Heart left ventricle (tissue), 16 donors: ENCODE measurements around the gene ASXL1. TPM values are rescaled to one million over a fixed set of nuclear protein-coding genes. Genes with fewer than 3 reads are reported as not detected.
A peak's percentile ranks its signal among the peaks of the same experiment; 100 is the strongest.

Experiments
- ATAC-seq, 4 donors: fragments of 200-7000 bp; cut with Tn5 transposase; one replicate each; pipeline ENCODE4 v1.9.1; 2020 to 2022; ENCODE audit warnings: moderate library complexity in 4 of 4, mild to moderate bottlenecking in 3 of 4, moderate number of reproducible peaks in 1 of 4
- DNase-seq, 5 donors: peaks; one replicate each; pipeline ENCODE4 v3.0.0-alpha.2; 2020
- H3K27ac ChIP-seq, 12 donors: fragments of 200-600 bp; sonication (generic) in 4 of 12; one replicate each; pipeline versions ENCODE4 v1.5.0 to v1.8.0; 2016 to 2022; ENCODE audit warnings: mild to moderate bottlenecking in 2 of 12
- H3K27me3 ChIP-seq, 9 donors: fragments of 200-600 bp; sonication (generic) in 2 of 9; one replicate each; pipeline versions ENCODE4 v1.5.1 to v1.8.0; 2016 to 2022; ENCODE audit warnings: mild to moderate bottlenecking in 3 of 9
- H3K36me3 ChIP-seq, 9 donors: fragments of 200-600 bp; sonication (generic) in 2 of 9; one replicate each; pipeline versions ENCODE4 v1.5.0 to v1.8.0; 2018 to 2022; ENCODE audit warnings: mild to moderate bottlenecking in 2 of 9
- H3K4me1 ChIP-seq, 12 donors: fragments of 200-600 bp; sonication (generic) in 4 of 12; one replicate each; pipeline versions ENCODE4 v1.5.0 to v1.8.0; 2016 to 2022; ENCODE audit warnings: mild to moderate bottlenecking in 3 of 12
- H3K4me3 ChIP-seq, 12 donors: fragments of 200-600 bp; sonication (generic) in 4 of 12; one replicate each; pipeline versions ENCODE4 v1.5.0 to v1.8.0; 2017 to 2022; ENCODE audit warnings: mild to moderate bottlenecking in 9 of 12, moderate library complexity in 4 of 12
- H3K9me3 ChIP-seq, 12 donors: fragments of 200-600 bp; sonication (generic) in 4 of 12; one replicate each; pipeline versions ENCODE4 v1.5.0 to v1.8.0; 2016 to 2022; ENCODE audit warnings: mild to moderate bottlenecking in 1 of 12
- CTCF ChIP-seq, 12 donors: fragments of 200-600 bp; sonication (generic) in 4 of 12; IDR thresholded peaks; one replicate each; pipeline versions ENCODE4 v1.5.0 to v1.8.0; 2018 to 2022; ENCODE audit warnings: antibody characterized with exemption in 12 of 12, mild to moderate bottlenecking in 5 of 12
- POLR2A ChIP-seq, 2 donors: fragments of 450-650 bp; IDR thresholded peaks; one replicate each; pipeline ENCODE4 v1.6.1; 2017; ENCODE audit warnings: antibody characterized with exemption in 2 of 2, mild to moderate bottlenecking in 2 of 2, moderate library complexity in 2 of 2
- WGBS, 4 donors: extraction: QIAGEN DNeasy Blood & Tissue Kit in 2 of 4; methylation state at CpG; one replicate each; pipeline versions ENCODE4 v1.1.5 to v1.1.7; 2013 to 2018; 5-methylcytosine and 5-hydroxymethylcytosine counted together
- intact Hi-C, 10 donors: fragments of 100-400 bp; cut with DNase I; formaldehyde crosslinking; loops; one replicate each; pipeline versions ENCODE4 v1.11.1 to v1.14.2; 2022
- polyA plus RNA-seq, 2 donors: library from polyadenylated mRNA; stranded (reverse); fragments of 200-250 nt; gene quantifications; one replicate each; pipeline ENCODE4 v1.2.3, GENCODE V29; 2013
- total RNA-seq, 9 donors: library from RNA; depleted of rRNA in 2 of 9; stranded (reverse); fragments of >200 nt in 2 of 9; fragmentation: NEBNext Ultra II Directional in 3 of 9; extraction: Animal tissue kit (Norgen Biotek cat#: 25700) in 3 of 9; gene quantifications; one replicate each; pipeline versions ENCODE4 v1.1.0 to v1.2.4, GENCODE V29; 2016 to 2023
- donor health status: ischemic (EF 13 %, LVEDD 7.1; RV severe dilation, severe dysfunction).
- donor health status: healthy with polysubstance abuse.
- donor health status: DM: no; HTN: yes; CAD: no.
- donor health status: DM: no; HTN: no; CAD: no.
- donor health status: ischemic (EF 25% LVEDD 6.9; RV normal size, moderate dysfunction).
- donor health status: ischemic (EF 25% LVEDD 5.7; RV mildly dilated, moderate dysfunction).
- donor health status: healthy.
- donor health status: DM: yes; HTN: yes; CAD: no.
- donor health status: ischemic (EF 35%, LVEDD 5.7; RV mildly dilated, moderate dysfunction).
- donor health status: nonischemic (EF 11% LVEDD 7.7; RV severe dilation, severe dysfunction).
- donor health status: DM: yes; HTN: yes; CAD: no.
- donor health status: PGD.
- donor health status: ischemic (EF 29% LVEDD 5.4; RV normal size, mild dysfunction).
- donor health status: nonischemic (EF 23%, LVEDD 6.1; RV moderate dilation, normal function).

ASXL1 gene
- total and polyA plus RNA-seq, 11 donors: 15.1 to 50.1 (median 26.5) TPM

GRCh38 chr20:32332614-32333013 lies 25.5 kb upstream of the ASXL1 start:
- ATAC-seq (peak in 2 of 4 donors; percentile 37 to 48), DNase-seq (no peak)
- Histone ChIP-seq H3K27me3 (no peaks in the 10 kb centered on the region), H3K9me3 (no peaks in the 10 kb centered on the region), H3K36me3 (peaks cover 0 to 46% (median 30%) of the 10 kb centered on the region in 9 donors), H3K4me3 (no peak overlapping the region), H3K27ac (peak overlapping the region in 2 of 12 donors; percentile 9 to 90), H3K4me1 (peaks cover 4 to 47% (median 33%) of the 10 kb centered on the region in 12 donors)
- no peak for TF ChIP-seq CTCF (IDR thresholded peaks at IDR 0.05)
- no peak for TF ChIP-seq POLR2A (IDR thresholded peaks at IDR 0.05)
- intact Hi-C loops: loop anchor here in 9 of 10 donors (5.0 to 10.0 kb wide), 6 partner anchors 45 to 322 kb away; no protein-coding TSS in a partner anchor
- 84 to 91% (median 87%) methylated on average over 3 of the region's 3 CpGs for WGBS, 4 donors

- intact Hi-C loops: loop anchor here in 9 of 10 donors (5.0 to 10.0 kb wide), 6 partner anchors 46 to 321 kb away; no protein-coding TSS in a partner anchor
- DNase-seq (no peak), ATAC-seq (peak in 1 of 4 donors; percentile 5)
- 66 to 73% (median 70%) methylated on average over 12 of the region's 12 CpGs for WGBS, 4 donors
- Histone ChIP-seq H3K4me3 (no peak overlapping the region), H3K36me3 (peaks cover 0 to 41% (median 28%) of the 10 kb centered on the region in 9 donors), H3K9me3 (no peaks in the 10 kb centered on the region), H3K4me1 (peaks cover 4 to 47% (median 33%) of the 10 kb centered on the region in 12 donors), H3K27ac (peak overlapping the region; percentile 28 to 90 (median 78)), H3K27me3 (no peaks in the 10 kb centered on the region)
- TF ChIP-seq CTCF (IDR thresholded peaks at IDR 0.05): no peak
- TF ChIP-seq POLR2A (IDR thresholded peaks at IDR 0.05): no peak
These were observed 24.7 kb upstream of the ASXL1 start for GRCh38 chr20:32333181-32333987.

- H3K36me3 ChIP-seq: peaks cover 0 to 32% (median 28%) of the 10 kb centered on the region in 9 donors
- H3K4me3 ChIP-seq: no peak overlapping the region
- DNase-seq: peak; percentile 77 to 84 (median 83)
- H3K4me1 ChIP-seq: peaks cover 4 to 49% (median 34%) of the 10 kb centered on the region in 12 donors
- ATAC-seq: peak; percentile 84 to 94 (median 89)
- TF ChIP-seq CTCF (IDR thresholded peaks at IDR 0.05) (no peak), POLR2A (IDR thresholded peaks at IDR 0.05) (no peak)
- H3K9me3 ChIP-seq: no peaks in the 10 kb centered on the region
- intact Hi-C loops: loop anchor here in 9 of 10 donors (2.0 to 10.0 kb wide), 7 partner anchors 25 to 321 kb away; partner anchors contain the start of gene ASXL1 (in 1 of the 9)
- WGBS, 4 donors: 27 to 35% (median 32%) methylated on average over 13 of the region's 13 CpGs
- H3K27me3 ChIP-seq: no peaks in the 10 kb centered on the region
- H3K27ac ChIP-seq: peak overlapping the region; percentile 28 to 90 (median 78)
These were observed 23.9 kb upstream of the ASXL1 start for GRCh38 chr20:32333988-32334885.
